Activated naive CD8-positive, alpha-beta T cell treated with anti-CD3 and anti-CD28 coated beads, Interleukin-2, amount 50 U/mL, for 24 hours (primary cell): Measurements from ENCODE around the gene TMEM170A.
"Not testable (repeated sequence)": the region's sequence is repeated elsewhere in the genome, so short reads cannot be mapped to it uniquely, and the experiment has no call there.

Experiments
- ATAC-seq: fragments of 150-1000 bp; cut with Tn5 transposase; one replicate; pipeline ENCODE4 v1.10.0; 2021
- DNase-seq: peaks from one replicate; pipeline ENCODE4 v3.0.0; 2021
- H3K27ac Mint-ChIP-seq: one replicate; pipeline ENCODE4 v1.8.0; 2021; ENCODE audit warnings: mild to moderate bottlenecking, mixed read lengths
- H3K27me3 Mint-ChIP-seq: one replicate; pipeline ENCODE4 v1.8.0; 2021; ENCODE audit warnings: mixed read lengths
- H3K36me3 Mint-ChIP-seq: one replicate; pipeline ENCODE4 v1.8.0; 2021; ENCODE audit warnings: low read depth, mixed read lengths
- H3K4me1 Mint-ChIP-seq: one replicate; pipeline ENCODE4 v1.8.0; 2021; ENCODE audit warnings: mixed read lengths
- H3K4me3 Mint-ChIP-seq: one replicate; pipeline ENCODE4 v1.8.0; 2021; ENCODE audit warnings: mild to moderate bottlenecking, moderate library complexity, mixed read lengths
- H3K9me3 Mint-ChIP-seq: one replicate; pipeline ENCODE4 v1.8.0; 2021; ENCODE audit warnings: mixed read lengths

TMEM170A gene

DNA sequence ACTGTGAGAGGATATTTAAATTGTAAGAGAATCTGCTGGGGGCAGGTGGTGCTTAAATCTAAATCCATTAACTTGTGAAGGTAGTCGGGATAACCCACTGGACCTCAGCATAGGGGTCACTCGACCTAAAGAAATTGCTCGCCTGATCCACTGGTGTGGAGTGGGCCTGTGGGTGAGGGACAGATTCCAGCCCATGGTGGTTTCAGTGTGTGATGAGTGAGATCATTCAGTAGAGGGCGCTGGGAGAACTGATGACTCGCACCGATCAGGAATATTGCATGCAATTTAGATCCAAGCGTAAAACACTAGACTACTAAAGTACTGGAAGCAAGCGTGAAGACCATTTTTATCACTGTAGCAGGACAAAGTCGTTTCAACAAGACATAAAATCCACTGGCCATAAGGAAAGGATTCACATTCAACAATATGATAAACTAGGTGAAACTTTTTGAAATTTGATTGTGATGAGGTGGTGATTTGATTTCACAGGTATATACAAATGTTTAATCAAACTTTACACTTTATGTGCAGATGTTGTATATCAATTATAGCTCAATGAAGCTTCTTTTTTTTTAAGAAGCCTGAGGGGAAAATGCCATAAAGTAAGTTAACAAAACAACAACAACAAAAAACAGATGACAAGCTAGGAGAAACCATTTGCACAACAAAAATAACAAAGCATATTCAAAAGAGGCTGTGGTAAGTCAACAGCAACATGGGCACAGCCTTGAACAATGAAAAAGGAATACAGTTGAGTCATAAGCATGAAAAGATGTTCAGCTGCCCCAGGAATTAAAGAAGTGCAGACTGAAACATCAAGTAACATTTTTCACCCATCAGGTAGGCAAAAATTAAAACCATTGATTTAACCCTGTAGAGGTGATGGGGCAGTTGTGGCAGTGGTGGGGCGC, 7.5 kb upstream of the TMEM170A start:
- no peaks in the 10 kb centered on the region for H3K36me3 Mint-ChIP-seq
- no peak overlapping the region for H3K27ac Mint-ChIP-seq
- no peak overlapping the region for H3K4me3 Mint-ChIP-seq
- H3K4me1 Mint-ChIP-seq: peaks cover 2% of the 10 kb centered on the region
- no peaks in the 10 kb centered on the region for H3K9me3 Mint-ChIP-seq
- ATAC-seq: peak; percentile 65
- H3K27me3 Mint-ChIP-seq: no peaks in the 10 kb centered on the region
- DNase-seq: peak; percentile 26

DNA sequence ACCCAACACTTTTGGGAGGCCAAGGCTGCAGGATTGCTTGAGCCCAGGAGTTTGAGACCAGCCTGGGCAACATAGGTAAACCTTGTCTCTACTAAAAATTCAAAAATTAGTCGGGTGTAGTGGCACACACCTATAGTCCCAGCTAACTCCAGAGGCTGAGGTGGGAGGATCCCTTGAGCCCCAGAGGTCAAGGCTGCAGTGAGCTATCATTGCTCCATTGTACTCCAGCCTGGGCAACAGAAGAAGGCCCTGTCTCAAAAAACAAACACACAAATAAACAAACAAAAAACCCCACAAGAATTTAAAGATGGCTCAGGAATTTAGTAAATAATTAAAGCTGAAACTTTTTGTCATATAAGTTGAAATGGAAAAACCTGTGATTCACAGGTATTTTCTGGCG, 2.3 kb upstream of the TMEM170A start:
- Mint-ChIP-seq H3K27me3 (no peaks in the 10 kb centered on the region), H3K9me3 (no peaks in the 10 kb centered on the region), H3K4me1 (peaks cover 37% of the 10 kb centered on the region), H3K27ac (no peak overlapping the region), H3K36me3 (peaks cover 4% of the 10 kb centered on the region), H3K4me3 (no peak overlapping the region)
- DNase-seq (no peak), ATAC-seq (no peak)

- Mint-ChIP-seq H3K4me3 (peak overlapping the region; percentile 89), H3K27ac (peak overlapping the region; percentile 89), H3K36me3 (peaks cover 14% of the 10 kb centered on the region), H3K4me1 (peaks cover 58% of the 10 kb centered on the region)
- ATAC-seq: peak; percentile 1
- DNase-seq, H3K9me3 Mint-ChIP-seq, H3K27me3 Mint-ChIP-seq: not testable (repeated sequence)
Measured at GRCh38 chr16:75463389-75464121, 934 bp downstream of the TMEM170A start.

DNA sequence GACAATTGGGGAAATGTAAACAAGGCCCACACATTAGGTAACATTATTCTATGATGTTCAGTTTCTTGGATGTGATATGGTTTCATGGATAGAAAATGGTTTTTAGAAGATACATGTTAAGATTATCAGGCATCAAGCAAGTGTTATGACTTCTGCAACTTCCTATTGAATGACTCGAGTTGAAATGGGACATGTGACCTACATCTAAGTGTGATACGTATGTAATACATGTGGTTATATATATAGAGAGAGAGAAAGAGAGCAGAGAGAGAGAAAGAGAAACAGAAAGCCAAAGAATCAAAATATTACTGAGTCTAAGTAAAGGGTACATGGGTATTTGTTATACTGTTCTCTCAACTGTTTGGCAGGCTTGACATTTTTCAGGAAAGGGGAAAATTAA, 1.7 kb downstream of the TMEM170A start:
- DNase-seq: no peak
- Mint-ChIP-seq H3K36me3 (peaks cover 17% of the 10 kb centered on the region), H3K4me3 (peak overlapping the region; percentile 89), H3K27ac (peak overlapping the region; percentile 89), H3K4me1 (peaks cover 64% of the 10 kb centered on the region), H3K9me3 (no peaks in the 10 kb centered on the region), H3K27me3 (no peaks in the 10 kb centered on the region)
- peak; percentile 25 for ATAC-seq

DNA sequence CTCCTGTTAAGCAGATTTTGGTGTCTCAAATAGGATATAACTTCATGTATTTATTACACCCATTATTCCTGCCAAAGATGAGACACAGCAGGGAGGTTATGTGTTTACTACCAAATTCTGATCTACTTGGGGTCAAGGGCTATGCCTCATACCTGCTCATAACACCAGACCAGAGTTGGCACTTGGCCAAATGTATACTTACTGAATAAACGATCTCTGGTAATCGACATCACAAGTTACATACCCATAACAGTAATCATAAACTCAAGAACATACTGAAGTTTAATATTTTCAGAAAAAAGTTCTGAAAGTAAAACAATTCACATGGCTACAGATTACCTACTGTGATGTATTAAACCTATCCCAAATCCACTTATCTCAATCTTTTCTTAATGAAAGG, 2.9 kb downstream of the TMEM170A start:
- ATAC-seq: no peak
- Mint-ChIP-seq H3K4me1 (peaks cover 65% of the 10 kb centered on the region), H3K27ac (no peak overlapping the region)

GRCh38 chr16:75460446-75460845, 4.0 kb downstream of the TMEM170A start:
- Mint-ChIP-seq H3K4me3 (no peak overlapping the region), H3K27me3 (no peaks in the 10 kb centered on the region), H3K27ac (no peak overlapping the region), H3K9me3 (no peaks in the 10 kb centered on the region), H3K36me3 (peaks cover 17% of the 10 kb centered on the region), H3K4me1 (peaks cover 65% of the 10 kb centered on the region)
- no peak for DNase-seq
- ATAC-seq: no peak

More for the DNA sequence above, 2.9 kb downstream of the TMEM170A start:
- DNase-seq: no peak
- Mint-ChIP-seq H3K9me3 (no peaks in the 10 kb centered on the region), H3K27me3 (no peaks in the 10 kb centered on the region), H3K36me3 (peaks cover 17% of the 10 kb centered on the region), H3K4me3 (no peak overlapping the region)

DNA sequence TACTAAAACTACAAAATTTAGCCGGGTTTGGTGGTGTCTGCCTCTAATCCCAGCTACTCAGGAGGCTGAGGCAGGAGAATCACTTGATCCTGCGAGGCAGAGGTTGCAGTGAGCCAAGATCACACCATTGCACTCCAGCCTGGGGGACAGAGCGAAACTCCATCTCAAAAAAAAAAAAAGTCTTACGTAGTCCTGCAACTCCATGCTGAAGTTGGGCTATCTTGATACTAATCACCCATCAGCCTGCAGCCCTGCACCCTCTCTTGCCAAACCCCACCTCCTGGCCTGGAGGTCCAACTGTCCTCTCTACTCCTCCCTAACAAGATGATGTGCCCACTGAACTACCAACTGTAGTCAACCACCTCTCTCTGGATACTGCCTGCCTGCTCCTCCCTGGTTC, 4.8 kb downstream of the TMEM170A start:
- Mint-ChIP-seq H3K4me3 (no peak overlapping the region), H3K27ac (no peak overlapping the region), H3K9me3 (no peaks in the 10 kb centered on the region), H3K4me1 (peaks cover 60% of the 10 kb centered on the region), H3K27me3 (no peaks in the 10 kb centered on the region), H3K36me3 (peaks cover 17% of the 10 kb centered on the region)
- ATAC-seq: no peak
- no peak for DNase-seq

DNA sequence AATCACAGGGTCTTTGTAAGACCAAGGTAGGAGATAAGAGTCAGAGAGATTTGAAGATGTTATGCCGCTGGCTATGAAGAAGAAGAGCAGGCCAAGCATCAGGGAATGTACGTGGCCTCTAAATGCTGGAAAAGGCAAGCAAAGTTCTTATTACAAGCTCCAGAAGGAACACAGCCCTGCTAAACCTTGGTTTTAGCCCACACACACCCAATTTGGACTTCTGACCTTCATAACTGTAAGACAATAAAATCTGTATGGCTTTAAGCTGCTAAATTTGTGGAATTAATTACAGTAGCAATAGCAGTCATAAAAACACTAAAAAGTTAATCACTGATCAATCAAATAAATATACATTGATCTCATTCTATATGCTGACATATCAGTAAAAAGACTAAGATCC, 6.0 kb downstream of the TMEM170A start:
- Mint-ChIP-seq H3K4me3 (no peak overlapping the region), H3K27me3 (no peaks in the 10 kb centered on the region), H3K4me1 (peaks cover 64% of the 10 kb centered on the region), H3K36me3 (peaks cover 17% of the 10 kb centered on the region), H3K9me3 (no peaks in the 10 kb centered on the region), H3K27ac (no peak overlapping the region)
- ATAC-seq (no peak), DNase-seq (no peak)

DNA sequence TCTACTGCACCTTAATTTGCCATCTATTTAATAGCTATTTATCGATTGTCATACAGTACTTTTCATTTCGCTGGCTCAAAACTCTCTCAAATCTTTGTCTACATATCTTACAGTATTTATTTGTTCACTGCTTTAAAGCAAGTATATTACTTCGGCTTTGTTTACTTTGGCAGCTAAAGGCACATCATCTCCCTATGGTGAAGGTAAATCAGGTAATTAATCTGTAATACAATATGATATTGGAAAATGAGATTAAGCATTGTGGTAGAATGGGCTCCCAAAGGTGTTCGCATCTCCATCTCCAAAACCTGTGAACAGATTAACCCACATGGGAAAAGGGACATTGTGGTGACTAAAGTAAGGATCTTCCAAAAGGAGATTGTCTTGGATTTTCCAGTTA, 6.5 kb downstream of the TMEM170A start:
- H3K36me3 Mint-ChIP-seq: peaks cover 17% of the 10 kb centered on the region
- peaks cover 62% of the 10 kb centered on the region for H3K4me1 Mint-ChIP-seq
- H3K27ac Mint-ChIP-seq: no peak overlapping the region
- no peaks in the 10 kb centered on the region for H3K9me3 Mint-ChIP-seq
- DNase-seq (no peak), ATAC-seq (no peak)
- no peak overlapping the region for H3K4me3 Mint-ChIP-seq
- no peaks in the 10 kb centered on the region for H3K27me3 Mint-ChIP-seq

DNA sequence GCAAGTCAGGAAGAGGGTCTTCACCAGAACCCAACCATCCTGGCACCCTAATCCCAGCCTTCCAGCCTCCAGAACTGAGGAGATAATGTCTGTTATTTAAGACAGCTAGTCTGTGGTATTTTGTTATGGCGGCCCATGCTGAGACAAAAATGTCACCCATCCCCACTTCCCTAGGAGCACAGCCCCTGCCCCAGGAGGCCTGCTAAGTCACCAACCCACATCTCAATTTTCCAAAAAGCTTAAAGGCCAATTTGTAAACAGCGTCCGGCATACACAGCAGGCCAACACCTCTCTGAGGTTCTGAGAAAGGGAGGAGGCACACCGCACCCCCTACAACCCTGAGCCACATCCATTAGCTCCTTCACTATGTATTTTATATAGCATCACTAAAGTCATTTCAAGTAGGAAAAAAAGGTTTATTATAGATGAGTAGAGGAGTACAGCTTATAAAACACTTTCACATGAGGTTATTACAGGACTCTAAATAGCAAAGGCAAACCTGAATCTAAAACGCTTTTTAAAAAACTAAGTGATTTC, 6.9 kb downstream of the TMEM170A start:
- H3K36me3 Mint-ChIP-seq: peaks cover 14% of the 10 kb centered on the region
- H3K4me1 Mint-ChIP-seq: peaks cover 57% of the 10 kb centered on the region
- ATAC-seq (no peak), DNase-seq (no peak)
- H3K27me3 Mint-ChIP-seq: no peaks in the 10 kb centered on the region
- H3K27ac Mint-ChIP-seq: no peak overlapping the region
- H3K4me3 Mint-ChIP-seq: no peak overlapping the region
- no peaks in the 10 kb centered on the region for H3K9me3 Mint-ChIP-seq

GRCh38 chr16:75456971-75457370, 7.5 kb downstream of the TMEM170A start:
- ATAC-seq (no peak), DNase-seq (no peak)
- peaks cover 52% of the 10 kb centered on the region for H3K4me1 Mint-ChIP-seq
- no peaks in the 10 kb centered on the region for H3K27me3 Mint-ChIP-seq
- H3K36me3 Mint-ChIP-seq: peaks cover 12% of the 10 kb centered on the region
- no peak overlapping the region for H3K4me3 Mint-ChIP-seq
- peak overlapping the region; percentile 56 for H3K27ac Mint-ChIP-seq
- H3K9me3 Mint-ChIP-seq: no peaks in the 10 kb centered on the region

GRCh38 chr16:75456486-75456885, 8.0 kb downstream of the TMEM170A start:
- peaks cover 47% of the 10 kb centered on the region for H3K4me1 Mint-ChIP-seq

DNA sequence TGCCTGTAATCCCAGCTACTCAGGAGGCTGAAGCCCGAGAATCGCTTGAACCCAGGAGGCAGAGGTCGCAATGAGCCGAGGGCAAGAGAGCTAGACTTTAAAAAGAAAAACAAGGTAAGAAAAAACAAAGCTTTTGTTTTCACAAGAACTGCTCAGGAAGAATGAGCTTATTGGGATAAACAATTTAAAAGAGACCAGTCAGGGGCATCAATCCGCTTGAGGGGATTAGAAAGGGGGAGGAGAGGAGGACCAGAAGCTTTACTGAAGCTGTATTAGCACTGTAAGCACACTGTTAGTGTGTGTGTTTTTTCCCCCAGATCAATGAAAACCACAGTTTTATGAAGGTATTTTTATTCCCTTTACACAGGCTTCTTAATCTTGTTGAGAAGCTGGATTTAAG, 8.8 kb downstream of the TMEM170A start:
- no peaks in the 10 kb centered on the region for H3K9me3 Mint-ChIP-seq
- no peak overlapping the region for H3K27ac Mint-ChIP-seq
- peaks cover 40% of the 10 kb centered on the region for H3K4me1 Mint-ChIP-seq
- no peak for DNase-seq
- peaks cover 18% of the 10 kb centered on the region for H3K36me3 Mint-ChIP-seq
- H3K27me3 Mint-ChIP-seq: no peaks in the 10 kb centered on the region
- no peak for ATAC-seq
- H3K4me3 Mint-ChIP-seq: no peak overlapping the region

More at GRCh38 chr16:75456486-75456885, 8.0 kb downstream of the TMEM170A start:
- not testable (repeated sequence) for ATAC-seq, DNase-seq, H3K9me3 Mint-ChIP-seq, H3K4me3 Mint-ChIP-seq, H3K27me3 Mint-ChIP-seq
- peaks cover 14% of the 10 kb centered on the region for H3K36me3 Mint-ChIP-seq
- peak overlapping the region; percentile 56 for H3K27ac Mint-ChIP-seq

- Mint-ChIP-seq H3K36me3 (peaks cover 22% of the 10 kb centered on the region), H3K4me1 (peaks cover 21% of the 10 kb centered on the region), H3K27ac (no peak overlapping the region), H3K4me3 (no peak overlapping the region), H3K9me3 (no peaks in the 10 kb centered on the region), H3K27me3 (no peaks in the 10 kb centered on the region)
- ATAC-seq: no peak
- no peak for DNase-seq
Measured at GRCh38 chr16:75452464-75453190, 11.9 kb downstream of the TMEM170A start.
